ENCODE results near the gene FUBP1. TPM values are rescaled to one million over a fixed set of nuclear protein-coding genes. Genes with fewer than 3 reads are reported as not detected.
A peak's percentile ranks its signal among the peaks of the same experiment; 100 is the strongest.

Gene FUBP1
- total RNA-seq, 1 experiment from 2014 or later: 169 TPM

DNA sequence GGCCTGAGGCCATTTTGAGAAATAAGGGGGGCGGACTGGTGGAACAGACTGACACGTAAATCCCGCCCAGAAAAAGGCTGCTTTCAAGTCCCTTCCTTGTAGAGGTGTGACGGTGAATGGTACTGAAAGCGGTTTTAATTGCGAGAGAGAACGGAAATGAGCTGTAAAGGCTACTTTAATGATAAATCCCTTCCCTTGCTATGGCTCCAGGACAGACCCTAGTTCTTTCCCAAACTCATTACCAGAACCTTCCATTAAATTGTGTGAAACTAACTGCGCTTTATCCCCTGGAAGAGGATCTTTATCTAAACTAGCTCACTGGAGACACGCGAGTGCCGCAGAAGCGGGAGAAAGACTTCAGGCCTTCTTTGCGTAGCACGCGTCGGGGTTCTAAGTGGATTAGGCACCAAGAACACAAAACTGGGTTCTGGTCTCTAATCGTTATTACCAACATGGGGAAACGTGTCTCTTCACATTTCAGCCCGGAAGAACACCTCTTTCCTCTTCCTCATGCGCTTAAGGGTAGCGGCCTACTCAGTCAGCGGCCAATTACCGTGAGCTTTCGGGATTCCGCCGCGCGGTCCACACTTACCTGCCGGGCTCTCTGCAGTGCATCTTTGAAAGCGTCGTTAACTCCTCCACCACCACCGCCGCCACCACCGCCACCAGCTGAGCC, 441 bp downstream of the FUBP1 start:
- ChIA-PET CTCF (interaction anchor here (0.6 to 5.8 kb wide), 15 partner anchors 12 to 315 kb away, joined by 3 to 70 read pairs (median 4); partner anchors contain the start of gene DNAJB4), POLR2A (interaction anchor here (0.7 to 9.6 kb wide), 41 partner anchors 9 to 644 kb away, joined by 3 to 598 read pairs (median 5); partner anchors contain the start of genes DNAJB4, IFI44L, MIGA1 and USP33)
- peak; percentile 96 for DNase-seq (ENCODE audit: unreplicated experiment)
- Mint-ChIP-seq H3K4me3 (ENCODE audit: unreplicated experiment) (no peak overlapping the region), H3K36me3 (ENCODE audit: insufficient read depth, unreplicated experiment) (peaks cover 24% of the 10 kb centered on the region), H3K27ac (ENCODE audit: low read depth, unreplicated experiment) (no peak overlapping the region), H3K27me3 (ENCODE audit: insufficient read depth, unreplicated experiment) (no peaks in the 10 kb centered on the region), H3K4me1 (ENCODE audit: insufficient read depth, unreplicated experiment) (peaks cover 26% of the 10 kb centered on the region), H3K9me3 (ENCODE audit: unreplicated experiment) (no peaks in the 10 kb centered on the region)
- BruUV-seq (replicated peaks): TSS peak; percentile 67
- TF ChIP-seq, protein P1, sequence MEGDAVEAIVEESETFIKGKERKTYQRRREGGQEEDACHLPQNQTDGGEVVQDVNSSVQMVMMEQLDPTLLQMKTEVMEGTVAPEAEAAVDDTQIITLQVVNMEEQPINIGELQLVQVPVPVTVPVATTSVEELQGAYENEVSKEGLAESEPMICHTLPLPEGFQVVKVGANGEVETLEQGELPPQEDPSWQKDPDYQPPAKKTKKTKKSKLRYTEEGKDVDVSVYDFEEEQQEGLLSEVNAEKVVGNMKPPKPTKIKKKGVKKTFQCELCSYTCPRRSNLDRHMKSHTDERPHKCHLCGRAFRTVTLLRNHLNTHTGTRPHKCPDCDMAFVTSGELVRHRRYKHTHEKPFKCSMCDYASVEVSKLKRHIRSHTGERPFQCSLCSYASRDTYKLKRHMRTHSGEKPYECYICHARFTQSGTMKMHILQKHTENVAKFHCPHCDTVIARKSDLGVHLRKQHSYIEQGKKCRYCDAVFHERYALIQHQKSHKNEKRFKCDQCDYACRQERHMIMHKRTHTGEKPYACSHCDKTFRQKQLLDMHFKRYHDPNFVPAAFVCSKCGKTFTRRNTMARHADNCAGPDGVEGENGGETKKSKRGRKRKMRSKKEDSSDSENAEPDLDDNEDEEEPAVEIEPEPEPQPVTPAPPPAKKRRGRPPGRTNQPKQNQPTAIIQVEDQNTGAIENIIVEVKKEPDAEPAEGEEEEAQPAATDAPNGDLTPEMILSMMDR (IDR thresholded peaks at IDR 0.05; ENCODE audit: unreplicated experiment): no peak
- intact Hi-C loops (cut with micrococcal nuclease): loop anchor here (5.0 to 10.0 kb wide), 3 partner anchors 114 to 221 kb away; partner anchors contain the start of gene USP33

DNA sequence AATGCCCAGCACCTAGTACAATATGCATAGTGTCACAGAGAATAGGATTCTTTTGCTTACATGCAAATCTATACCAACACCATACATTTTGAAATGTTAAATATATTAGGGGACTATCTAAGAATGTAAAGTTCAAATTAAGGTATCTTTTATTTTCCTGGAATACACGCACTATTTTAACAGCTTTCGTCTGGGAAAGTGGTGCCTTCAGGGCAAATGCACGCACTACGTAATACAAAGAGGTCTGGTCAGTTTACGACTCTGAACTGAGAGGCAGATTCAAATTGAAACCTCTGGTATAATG, 931 bp downstream of the FUBP1 start:
- ChIA-PET CTCF (interaction anchor here (0.8 to 5.8 kb wide), 12 partner anchors 12 to 202 kb away, joined by 3 to 70 read pairs (median 4); partner anchors contain the start of gene DNAJB4), POLR2A (interaction anchor here (0.7 to 9.6 kb wide), 28 partner anchors 9 to 644 kb away, joined by 3 to 598 read pairs (median 5); partner anchors contain the start of genes DNAJB4, IFI44L, MIGA1 and USP33)
- TF ChIP-seq, protein P1 (IDR thresholded peaks at IDR 0.05; ENCODE audit: unreplicated experiment): no peak
- DNase-seq (ENCODE audit: unreplicated experiment): no peak
- no peaks in the 10 kb centered on the region for H3K27me3 Mint-ChIP-seq (ENCODE audit: insufficient read depth, unreplicated experiment)
- H3K4me1 Mint-ChIP-seq (ENCODE audit: insufficient read depth, unreplicated experiment): peaks cover 28% of the 10 kb centered on the region
- H3K36me3 Mint-ChIP-seq (ENCODE audit: insufficient read depth, unreplicated experiment): peaks cover 28% of the 10 kb centered on the region
- intact Hi-C loops (cut with micrococcal nuclease): loop anchor here (5.0 to 10.0 kb wide), 3 partner anchors 114 to 221 kb away; partner anchors contain the start of gene USP33
- no peaks in the 10 kb centered on the region for H3K9me3 Mint-ChIP-seq (ENCODE audit: unreplicated experiment)
- no TSS peak for BruUV-seq (replicated peaks)
- no peak overlapping the region for H3K27ac Mint-ChIP-seq (ENCODE audit: low read depth, unreplicated experiment)
- no peak overlapping the region for H3K4me3 Mint-ChIP-seq (ENCODE audit: unreplicated experiment)

DNA sequence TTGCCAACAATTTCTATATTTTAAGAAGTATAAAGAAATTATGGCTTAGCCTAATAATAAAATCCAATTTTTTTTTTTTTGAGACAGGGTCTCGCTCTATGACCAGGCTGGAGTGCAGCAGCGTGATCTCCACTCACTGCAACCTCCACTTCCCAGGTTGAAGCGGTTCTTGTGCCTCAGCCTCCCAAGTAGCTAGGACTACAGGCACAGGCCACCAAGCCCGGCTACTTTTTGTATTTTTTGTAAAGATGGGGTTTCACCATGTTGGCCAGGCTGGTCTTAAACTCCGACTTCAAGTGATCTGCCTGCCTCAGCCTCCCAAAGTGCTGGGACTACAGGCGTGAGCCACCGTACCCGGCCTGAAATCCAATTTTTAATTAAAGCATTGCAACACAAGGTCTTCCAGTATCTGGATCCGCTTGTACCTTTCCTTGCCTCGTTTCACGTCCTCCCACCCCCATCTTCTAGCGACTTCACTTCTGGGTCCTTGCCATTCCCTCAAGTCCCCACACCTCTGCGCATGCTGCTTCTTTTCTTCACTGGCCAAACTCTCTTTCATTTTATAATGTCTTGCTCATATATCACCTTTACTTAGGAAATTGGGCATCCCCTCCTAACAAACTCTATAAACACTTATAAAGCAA, 2.3 kb downstream of the FUBP1 start:
- TF ChIP-seq, protein P1 (IDR thresholded peaks at IDR 0.05; ENCODE audit: unreplicated experiment): no peak
- H3K4me1 Mint-ChIP-seq (ENCODE audit: insufficient read depth, unreplicated experiment): peaks cover 25% of the 10 kb centered on the region
- BruUV-seq (replicated peaks): no TSS peak
- no peaks in the 10 kb centered on the region for H3K27me3 Mint-ChIP-seq (ENCODE audit: insufficient read depth, unreplicated experiment)
- POLR2A ChIA-PET: interaction anchor here (0.6 to 9.6 kb wide), 19 partner anchors 12 to 219 kb away, joined by 3 to 598 read pairs (median 7); partner anchors contain the start of genes DNAJB4, MIGA1 and USP33
- CTCF ChIA-PET: interaction anchor here (0.6 to 5.8 kb wide), 14 partner anchors 8 to 643 kb away, joined by 3 to 70 read pairs (median 4); partner anchors contain the start of genes DNAJB4 and IFI44L
- no peak overlapping the region for H3K4me3 Mint-ChIP-seq (ENCODE audit: unreplicated experiment)
- no peaks in the 10 kb centered on the region for H3K9me3 Mint-ChIP-seq (ENCODE audit: unreplicated experiment)
- intact Hi-C loops (cut with micrococcal nuclease): loop anchor here (5.0 to 10.0 kb wide), 3 partner anchors 116 to 219 kb away; partner anchors contain the start of gene USP33
- no peak overlapping the region for H3K27ac Mint-ChIP-seq (ENCODE audit: low read depth, unreplicated experiment)
- H3K36me3 Mint-ChIP-seq (ENCODE audit: insufficient read depth, unreplicated experiment): peaks cover 31% of the 10 kb centered on the region
- peak; percentile 36 for DNase-seq (ENCODE audit: unreplicated experiment)

DNA sequence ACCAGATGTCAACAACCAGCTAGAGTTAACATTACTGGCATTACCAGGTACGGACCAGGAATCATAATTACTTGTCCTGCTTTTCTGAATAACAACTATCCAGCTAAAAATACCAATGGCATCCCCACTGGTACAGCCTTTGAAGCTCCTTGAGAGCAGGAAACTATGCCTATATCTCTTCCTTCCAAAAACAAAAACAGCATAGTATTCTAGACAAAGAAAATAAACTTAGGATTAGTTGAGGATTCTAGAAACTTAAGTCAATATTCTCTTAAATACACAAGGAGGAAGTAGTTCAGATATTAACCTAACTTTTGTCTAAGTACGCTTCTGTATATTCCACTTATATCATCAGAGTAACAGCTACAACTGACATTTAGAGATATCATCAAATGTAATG, 3.0 kb downstream of the FUBP1 start:
- no peaks in the 10 kb centered on the region for H3K27me3 Mint-ChIP-seq (ENCODE audit: insufficient read depth, unreplicated experiment)
- H3K27ac Mint-ChIP-seq (ENCODE audit: low read depth, unreplicated experiment): no peak overlapping the region
- ChIA-PET CTCF (interaction anchor here (0.6 to 5.8 kb wide), 11 partner anchors 8 to 644 kb away, joined by 3 to 70 read pairs (median 3); partner anchors contain the start of genes DNAJB4 and IFI44L), POLR2A (interaction anchor here (0.7 to 9.6 kb wide), 21 partner anchors 11 to 858 kb away, joined by 3 to 598 read pairs (median 6); partner anchors contain the start of genes DNAJB4, MIGA1 and USP33)
- no peak overlapping the region for H3K4me3 Mint-ChIP-seq (ENCODE audit: unreplicated experiment)
- TF ChIP-seq, protein P1 (IDR thresholded peaks at IDR 0.05; ENCODE audit: unreplicated experiment): no peak
- H3K4me1 Mint-ChIP-seq (ENCODE audit: insufficient read depth, unreplicated experiment): peaks cover 23% of the 10 kb centered on the region
- DNase-seq (ENCODE audit: unreplicated experiment): peak; percentile 16
- intact Hi-C loops (cut with micrococcal nuclease): loop anchor here (5.0 to 10.0 kb wide), 3 partner anchors 116 to 219 kb away; partner anchors contain the start of gene USP33
- peaks cover 34% of the 10 kb centered on the region for H3K36me3 Mint-ChIP-seq (ENCODE audit: insufficient read depth, unreplicated experiment)
- no TSS peak for BruUV-seq (replicated peaks)
- no peaks in the 10 kb centered on the region for H3K9me3 Mint-ChIP-seq (ENCODE audit: unreplicated experiment)
